ENCODE measurements around the gene EIF2AK3. TPM values are rescaled to one million over a fixed set of nuclear protein-coding genes. Genes with fewer than 3 reads are reported as not detected.

The EIF2AK3 gene
- total RNA-seq, 2 donors from 2014 or later, result 18.4 to 23.7 TPM

DNA sequence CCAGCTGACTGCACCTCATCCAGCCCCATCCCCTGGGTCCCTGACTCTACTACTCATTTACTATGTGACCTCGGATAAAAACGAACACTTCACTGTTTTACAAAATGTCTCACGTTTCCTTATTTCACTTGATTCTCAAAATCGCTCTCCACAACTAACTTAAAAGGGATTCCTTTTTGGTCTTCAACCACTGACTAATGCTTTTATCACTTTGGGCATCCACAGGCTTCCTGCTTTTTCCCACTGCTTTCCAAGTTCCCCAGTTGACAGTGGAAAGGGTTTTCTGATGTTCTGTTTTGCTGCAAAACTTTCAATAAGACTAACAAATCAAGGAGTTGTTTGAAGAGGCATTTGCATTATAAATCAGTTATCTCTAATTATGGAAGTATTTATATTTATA is 24.1 kb downstream of the EIF2AK3 start:
- intact Hi-C loops (cut with DNase I), result no loop called here
- no peak for DNase-seq (ENCODE audit: low spot score)

DNA sequence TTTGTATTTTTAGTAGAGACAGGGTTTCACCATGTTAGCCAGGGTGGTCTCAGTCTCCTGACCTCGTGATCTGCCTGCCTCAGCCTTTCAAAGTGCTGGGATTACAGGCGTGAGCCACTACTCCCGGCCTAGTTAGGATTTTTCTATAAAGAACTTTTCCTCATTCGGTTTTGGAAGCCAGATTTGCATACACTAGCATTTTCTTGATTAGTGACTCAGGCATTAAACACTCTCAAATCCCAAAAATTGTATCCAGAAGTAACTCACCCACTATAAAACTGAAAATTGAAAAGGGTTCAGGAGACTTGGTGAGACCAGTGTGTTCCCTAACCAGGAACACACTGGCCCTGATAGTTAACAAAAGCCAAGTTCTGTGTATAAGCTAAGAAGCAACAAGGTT is 25.2 kb downstream of the EIF2AK3 start:
- intact Hi-C loops (cut with DNase I), result no loop called here
- no peak for DNase-seq (ENCODE audit: low spot score)

DNA sequence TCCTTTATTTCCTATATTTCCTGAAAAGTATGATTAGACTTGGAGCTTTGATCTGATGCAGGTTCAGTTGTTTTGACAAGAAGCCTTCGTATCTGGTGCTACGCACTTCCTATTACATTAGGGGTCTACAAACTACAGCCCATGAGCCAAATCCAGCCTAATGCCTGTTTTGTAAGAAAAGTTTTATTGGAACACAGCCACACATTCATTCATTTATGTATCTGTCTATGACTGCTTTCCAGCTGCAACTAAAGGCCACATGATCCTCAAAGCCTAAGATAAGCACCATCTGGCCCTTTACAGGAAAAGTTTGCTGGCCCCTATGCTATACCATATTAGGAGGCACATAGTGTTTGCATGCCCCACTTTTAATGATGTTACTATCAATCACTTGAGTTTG is 26.0 kb downstream of the EIF2AK3 start:
- intact Hi-C loops (cut with DNase I), result no loop called here
- no peak for DNase-seq (ENCODE audit: low spot score)

DNA sequence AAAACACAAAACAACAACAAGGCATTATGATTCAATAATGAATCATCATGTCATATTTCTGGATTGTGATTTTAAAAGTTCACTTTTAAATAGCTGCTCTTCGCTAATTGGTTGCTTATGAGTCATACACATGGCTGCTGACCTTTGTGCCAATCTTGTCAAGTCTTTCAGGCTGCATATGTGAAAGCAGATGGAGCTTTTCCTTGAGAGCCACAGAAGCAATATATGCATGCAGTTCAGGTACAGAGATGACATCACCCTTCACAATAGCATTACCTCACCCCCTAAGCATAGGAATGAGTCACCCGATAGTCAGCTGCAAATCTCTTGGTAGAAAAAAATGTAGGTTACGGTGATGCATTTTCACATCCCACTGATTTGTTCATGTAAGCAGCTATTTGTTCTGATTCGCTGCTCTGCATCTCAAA is 27.2 kb downstream of the EIF2AK3 start:
- DNase-seq (ENCODE audit: low spot score), result no peak
- intact Hi-C loops (cut with DNase I), result no loop called here

DNA sequence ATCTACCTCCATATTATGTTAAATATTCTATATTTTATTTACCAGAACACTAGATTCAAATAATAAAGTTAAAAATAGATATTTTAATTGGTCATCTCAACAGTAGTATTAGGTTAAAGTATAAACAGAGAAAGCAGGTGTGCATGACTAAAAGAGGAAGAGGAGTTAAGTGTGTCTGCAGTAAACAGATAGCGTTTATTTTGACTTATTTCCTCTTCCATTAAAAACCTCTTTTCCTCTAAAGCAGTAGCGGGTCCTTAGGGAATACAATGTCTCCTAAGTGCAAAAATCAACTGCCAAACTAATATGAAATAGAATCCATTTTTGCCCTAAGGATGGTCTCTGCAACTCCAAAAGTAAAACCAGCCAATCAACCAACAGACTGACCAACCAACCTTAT is 27.7 kb downstream of the EIF2AK3 start:
- no peak for DNase-seq (ENCODE audit: low spot score)
- intact Hi-C loops (cut with DNase I), result no loop called here

DNA sequence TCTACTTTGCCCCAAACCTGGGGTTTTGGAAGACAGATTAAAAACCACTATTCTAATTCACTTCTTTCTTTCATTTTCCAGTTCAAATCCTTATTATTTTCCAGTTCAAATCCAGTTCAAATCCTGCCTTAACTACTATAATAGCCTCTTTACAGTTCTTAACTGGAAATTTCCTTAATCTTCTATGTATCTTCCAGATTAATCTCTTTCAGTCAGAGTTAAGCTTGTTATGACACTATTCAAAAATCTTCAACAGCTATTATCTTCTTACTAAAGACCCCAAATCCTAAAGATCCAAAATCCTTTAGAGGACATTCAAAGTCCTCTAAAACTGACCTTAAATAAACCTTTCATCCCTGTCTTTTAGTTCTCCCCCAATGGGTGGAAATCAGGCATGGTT is 30.1 kb downstream of the EIF2AK3 start:
- DNase-seq (ENCODE audit: low spot score), result no peak
- intact Hi-C loops (cut with DNase I), result no loop called here

DNA sequence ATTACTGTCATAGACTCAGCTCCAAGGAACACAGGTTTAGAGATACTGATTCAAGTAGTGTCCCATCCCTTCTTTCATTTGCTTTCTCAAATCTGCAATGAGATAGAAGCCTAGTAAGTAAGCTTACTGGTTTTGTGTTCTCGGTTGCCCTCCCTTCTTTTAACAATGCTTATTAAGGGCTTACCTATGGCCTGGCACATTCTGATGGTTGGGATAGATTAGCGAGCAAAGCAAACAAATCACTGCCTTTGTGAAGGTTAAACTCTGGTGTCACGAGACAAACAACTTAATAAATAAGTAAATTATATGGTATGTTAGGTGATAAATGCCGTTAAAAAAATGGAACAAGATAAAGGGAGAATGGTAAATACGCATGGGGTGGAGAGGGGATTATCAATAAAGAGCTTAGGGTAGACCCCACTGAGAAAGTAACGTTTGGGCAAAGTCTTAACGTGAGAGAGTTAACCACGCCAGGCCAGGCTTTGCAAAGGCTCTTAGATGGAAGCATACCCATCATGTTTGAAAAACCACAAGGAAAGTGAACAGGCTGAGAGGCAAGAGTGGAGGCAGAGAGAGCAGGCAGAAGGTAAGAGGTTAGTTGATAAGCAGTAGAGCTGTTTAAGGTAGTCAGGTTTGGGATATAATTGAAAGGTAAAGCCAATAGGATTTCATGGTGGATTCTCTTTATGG is 31.0 kb downstream of the EIF2AK3 start:
- no peak for DNase-seq (ENCODE audit: low spot score)
- intact Hi-C loops (cut with DNase I), result no loop called here

DNA sequence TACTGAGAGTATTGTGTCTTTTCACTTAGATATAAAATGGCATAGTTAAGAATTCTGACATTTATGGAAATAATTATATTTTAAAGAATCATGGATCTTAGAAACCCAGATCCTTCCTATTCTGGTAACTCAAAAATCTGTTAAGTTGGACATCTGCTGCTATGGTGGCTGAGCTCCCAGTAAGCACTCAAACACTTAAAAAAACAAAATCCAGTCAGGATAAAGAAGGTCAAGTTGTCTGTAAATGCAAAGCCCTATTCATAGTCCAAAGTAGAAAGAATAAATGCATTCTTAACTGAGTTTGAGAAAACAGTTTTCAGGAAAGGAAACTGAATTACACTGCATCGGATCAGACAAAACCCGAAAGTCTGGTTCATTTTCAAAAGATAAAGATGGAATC is 35.6 kb downstream of the EIF2AK3 start:
- intact Hi-C loops (cut with DNase I), result loop anchor here (2.0 to 5.0 kb wide), 2 partner anchors 79 to 81 kb away; no protein-coding TSS in a partner anchor
- no peak for DNase-seq (ENCODE audit: low spot score)

DNA sequence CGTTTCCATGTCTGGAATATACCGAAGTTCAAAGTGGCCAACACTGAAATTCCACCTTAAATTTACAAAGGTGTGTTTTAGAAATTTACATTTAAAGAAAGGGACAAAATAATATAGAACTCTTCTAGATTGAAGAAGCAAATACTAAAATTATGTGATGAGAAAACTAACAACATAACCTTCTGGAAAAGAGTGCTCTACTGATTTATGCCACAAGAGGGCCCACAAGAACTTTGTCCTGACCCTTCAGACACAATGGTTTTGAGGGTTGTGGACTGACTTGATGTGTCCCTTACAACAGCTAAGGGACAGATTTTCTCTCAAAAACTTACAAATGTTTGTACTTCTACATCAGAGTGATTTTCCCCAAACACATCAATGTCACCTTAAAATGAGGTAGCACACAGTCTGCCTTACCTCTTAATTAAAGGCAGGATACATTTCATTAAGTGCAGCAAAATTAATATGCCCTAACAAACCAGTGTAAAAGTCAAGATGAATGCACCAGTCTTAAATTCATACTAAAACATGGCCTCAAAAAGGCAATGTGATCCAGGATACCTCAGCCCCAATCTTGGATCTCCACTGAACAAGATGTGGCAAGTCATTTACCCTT is 36.2 kb downstream of the EIF2AK3 start:
- intact Hi-C loops (cut with DNase I), result loop anchor here (2.0 to 5.0 kb wide), 2 partner anchors 80 to 81 kb away; no protein-coding TSS in a partner anchor
- DNase-seq (ENCODE audit: low spot score), result no peak

DNA sequence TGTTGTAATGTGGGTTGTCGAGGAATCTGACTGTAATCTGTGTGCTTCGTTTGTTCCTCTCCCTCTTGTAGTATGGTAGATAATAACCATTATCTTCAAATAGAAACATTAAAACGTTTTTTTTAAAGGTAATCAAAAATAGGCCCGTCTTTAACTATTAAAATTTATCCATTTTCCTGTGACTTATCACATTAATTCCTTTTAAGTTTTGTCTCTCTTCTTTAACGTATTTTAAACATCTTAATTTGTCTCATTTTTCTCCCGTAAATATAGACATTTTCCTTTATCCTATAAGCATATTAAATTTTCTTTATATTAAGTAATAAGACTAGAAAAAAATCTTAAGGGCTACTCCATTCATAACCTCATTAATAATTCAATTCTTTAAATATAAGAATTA is 41.3 kb downstream of the EIF2AK3 start:
- DNase-seq (ENCODE audit: low spot score), result no peak
- intact Hi-C loops (cut with DNase I), result no loop called here

DNA sequence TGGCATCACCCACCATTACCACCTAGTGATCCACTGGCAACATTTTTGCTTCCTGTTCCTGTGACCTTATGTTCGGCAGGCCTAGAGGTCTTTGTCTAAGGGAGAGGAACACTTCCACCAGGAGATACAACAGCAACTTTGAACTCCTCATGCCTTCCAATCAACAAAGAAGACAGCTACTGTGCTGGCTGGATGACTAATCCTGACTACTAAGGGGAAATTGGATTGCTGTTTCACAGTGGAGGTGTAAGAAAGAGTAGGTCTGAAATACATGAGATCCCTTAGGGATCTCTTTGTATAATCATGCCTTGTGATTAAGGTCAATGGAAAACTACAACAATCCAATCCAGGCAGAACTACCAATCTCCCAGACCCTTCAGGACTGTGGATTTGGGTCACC is 45.2 kb downstream of the EIF2AK3 start:
- no peak for DNase-seq (ENCODE audit: low spot score)
- intact Hi-C loops (cut with DNase I), result loop anchor here in 1 of 2 donors (5.0 kb wide), 1 partner anchor 155 kb away; no protein-coding TSS in a partner anchor

DNA sequence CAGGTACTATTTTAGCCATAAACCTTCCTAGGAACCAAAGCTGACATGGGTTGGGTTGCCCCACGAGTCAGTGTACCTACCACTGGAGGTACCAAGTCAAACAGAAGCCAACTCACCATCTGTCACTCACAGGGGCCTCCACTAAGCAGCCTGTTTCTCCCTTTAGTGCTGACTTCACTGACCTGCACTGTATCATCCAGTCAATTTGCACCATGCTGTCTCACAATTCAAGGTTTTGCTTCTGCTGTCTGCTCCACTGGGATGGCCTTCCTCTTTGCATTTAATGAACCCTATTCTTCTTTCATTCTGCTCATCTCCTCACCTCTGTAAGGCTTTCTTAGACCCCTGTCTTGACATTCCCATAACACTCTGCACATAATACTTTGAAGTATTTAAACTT is 47.2 kb downstream of the EIF2AK3 start:
- DNase-seq (ENCODE audit: low spot score), result no peak
- intact Hi-C loops (cut with DNase I), result loop anchor here in 1 of 2 donors (5.0 kb wide), 1 partner anchor 153 kb away; no protein-coding TSS in a partner anchor

DNA sequence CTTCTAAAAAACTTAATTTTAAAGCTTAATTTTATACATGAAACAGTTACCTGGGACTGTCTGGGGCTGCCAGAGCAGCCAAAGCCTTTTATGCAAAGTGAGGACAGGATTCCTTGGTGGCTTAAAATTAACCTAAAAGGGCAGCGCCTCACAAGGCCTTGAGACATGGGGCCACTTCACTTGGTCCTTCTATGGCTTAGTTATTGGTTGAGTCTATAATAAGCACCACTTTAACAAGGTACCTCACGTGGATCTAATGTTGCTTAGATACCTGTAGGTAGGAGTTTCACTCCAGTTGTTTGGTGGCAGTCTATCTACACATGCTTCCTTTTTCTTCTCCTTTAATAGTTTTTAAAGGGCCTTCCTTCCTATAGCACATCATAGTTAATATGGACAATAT is 51.6 kb downstream of the EIF2AK3 start:
- intact Hi-C loops (cut with DNase I), result no loop called here
- DNase-seq (ENCODE audit: low spot score), result no peak

DNA sequence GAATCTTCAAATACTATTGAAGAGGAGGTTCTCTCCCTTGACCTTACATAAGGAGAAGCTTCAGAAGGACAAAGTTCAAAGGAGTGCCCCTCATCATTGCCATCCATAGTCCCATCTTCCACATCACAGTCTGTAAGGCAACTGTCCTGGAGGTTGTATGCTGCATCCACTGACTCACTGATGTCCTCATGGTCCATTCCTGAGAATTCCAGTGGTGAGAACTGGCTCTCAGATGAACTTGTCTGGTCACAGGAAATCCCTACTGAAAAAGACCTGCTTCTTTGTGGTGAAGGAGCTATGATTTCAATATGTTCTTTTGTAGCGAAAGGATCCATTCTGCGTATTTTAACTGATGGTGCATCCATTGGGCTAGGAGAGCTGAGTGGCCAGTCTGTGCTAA is 52.2 kb downstream of the EIF2AK3 start:
- intact Hi-C loops (cut with DNase I), result no loop called here
- no peak for DNase-seq (ENCODE audit: low spot score)

DNA sequence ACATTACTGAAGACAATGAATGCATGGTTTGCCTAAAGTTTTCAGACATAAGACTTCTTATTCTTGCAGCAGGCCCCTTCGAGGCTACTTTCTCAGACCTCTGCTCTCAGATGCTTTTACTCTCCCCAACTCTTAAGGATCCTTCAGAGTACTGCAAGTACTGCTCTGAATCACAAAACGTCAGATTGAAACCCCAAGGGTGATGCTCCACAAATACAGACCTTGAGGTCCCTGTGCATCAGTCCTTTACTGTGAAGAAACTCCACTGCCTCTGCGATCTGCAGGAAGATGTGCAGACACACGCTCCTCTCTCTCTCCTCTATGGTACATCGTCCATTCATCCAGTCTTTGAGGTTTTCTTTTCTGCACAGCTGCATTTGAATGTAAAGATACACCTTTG is 52.8 kb downstream of the EIF2AK3 start:
- DNase-seq (ENCODE audit: low spot score), result no peak
- intact Hi-C loops (cut with DNase I), result no loop called here

DNA sequence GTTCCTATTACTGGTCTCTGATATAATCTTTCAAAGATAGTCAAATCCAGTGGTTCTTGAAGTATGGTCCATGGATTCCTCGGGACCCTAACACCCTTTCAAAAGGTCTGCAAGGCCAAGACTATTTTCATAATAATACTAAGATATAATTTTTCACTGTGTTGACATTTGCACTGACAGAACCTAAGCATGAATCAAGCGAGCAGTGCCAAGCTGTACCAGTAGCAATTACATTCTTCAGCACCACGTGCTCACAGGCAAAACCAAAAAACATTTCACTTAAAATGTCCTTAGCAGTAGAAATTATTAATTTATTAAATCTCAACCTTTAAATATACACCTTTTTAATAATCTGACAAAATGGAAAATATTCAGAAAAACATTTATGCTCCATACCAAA is 59.1 kb downstream of the EIF2AK3 start:
- intact Hi-C loops (cut with DNase I), result no loop called here
- no peak for DNase-seq (ENCODE audit: low spot score)

DNA sequence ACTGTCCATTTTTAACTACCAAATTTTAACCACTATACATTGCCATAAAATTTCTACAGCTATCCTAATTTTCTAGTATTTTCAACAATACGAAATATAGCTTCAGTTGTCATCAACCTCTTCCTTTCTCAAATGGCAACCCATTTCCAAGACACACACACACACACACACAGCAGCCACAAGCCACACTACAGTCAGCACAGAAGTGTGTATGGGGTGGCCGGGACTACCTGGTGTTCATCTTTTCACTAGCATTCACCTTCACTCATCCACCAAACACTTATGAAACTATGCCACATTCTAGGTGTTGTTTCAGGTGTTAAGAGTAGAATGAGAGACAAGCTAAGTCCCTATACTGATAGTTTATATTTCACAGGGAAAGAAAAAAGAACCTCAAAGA is 62.9 kb downstream of the EIF2AK3 start:
- no peak for DNase-seq (ENCODE audit: low spot score)
- intact Hi-C loops (cut with DNase I), result no loop called here

DNA sequence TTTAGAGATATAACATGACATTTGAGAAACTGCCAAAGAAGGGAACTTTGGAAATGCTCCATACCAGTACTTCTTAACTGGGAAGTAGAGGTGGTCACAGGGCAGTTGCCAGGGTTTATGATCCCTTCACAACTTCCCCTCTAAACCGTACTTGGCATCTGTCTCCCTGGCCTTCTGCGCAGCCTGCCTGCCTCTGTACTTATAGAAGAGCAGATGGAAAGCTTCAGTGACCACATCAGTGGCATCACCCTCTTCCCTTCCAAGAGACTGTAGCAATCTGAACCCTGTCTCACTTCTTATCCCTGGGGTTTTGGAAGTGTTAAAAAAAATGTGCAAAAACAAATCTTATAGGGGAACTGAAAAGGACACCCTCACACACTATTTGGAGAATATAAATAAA is 64.1 kb downstream of the EIF2AK3 start:
- intact Hi-C loops (cut with DNase I), result no loop called here
- no peak for DNase-seq (ENCODE audit: low spot score)

DNA sequence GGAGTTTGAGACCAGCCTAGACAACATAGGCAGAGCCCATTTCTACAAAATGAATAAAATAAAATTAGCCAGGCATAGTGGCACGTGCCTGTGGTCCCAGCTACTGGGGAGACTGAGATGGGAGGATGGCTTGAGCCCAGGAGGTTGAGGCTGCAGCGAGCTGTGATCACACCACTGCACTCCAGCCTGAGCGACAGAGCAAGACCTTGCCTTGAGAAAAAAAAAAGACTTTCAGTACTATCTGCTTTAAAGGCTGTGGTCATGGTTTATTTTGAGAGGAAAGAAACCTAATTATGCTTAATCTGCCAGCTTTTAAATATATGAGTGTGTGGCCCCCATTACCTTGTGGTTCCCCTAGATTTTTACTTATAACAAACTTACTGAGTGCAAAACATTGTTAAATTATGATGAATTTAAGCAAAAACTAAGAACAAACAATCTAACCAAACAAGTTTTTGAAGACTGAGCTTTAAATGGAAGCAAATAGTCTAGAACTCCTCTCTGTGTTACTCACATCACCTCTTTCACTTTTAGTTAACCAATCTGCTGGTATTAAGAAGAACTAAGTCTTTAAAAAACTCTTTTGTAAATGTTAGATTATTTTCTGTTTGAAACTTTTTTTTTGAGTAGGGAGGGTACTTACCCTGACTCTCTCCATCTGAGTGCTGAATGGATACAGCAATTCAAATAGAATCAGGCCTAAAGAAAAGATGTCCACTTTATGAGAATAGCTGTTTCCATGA is 65.4 kb downstream of the EIF2AK3 start:
- intact Hi-C loops (cut with DNase I), result no loop called here
- no peak for DNase-seq (ENCODE audit: low spot score)

DNA sequence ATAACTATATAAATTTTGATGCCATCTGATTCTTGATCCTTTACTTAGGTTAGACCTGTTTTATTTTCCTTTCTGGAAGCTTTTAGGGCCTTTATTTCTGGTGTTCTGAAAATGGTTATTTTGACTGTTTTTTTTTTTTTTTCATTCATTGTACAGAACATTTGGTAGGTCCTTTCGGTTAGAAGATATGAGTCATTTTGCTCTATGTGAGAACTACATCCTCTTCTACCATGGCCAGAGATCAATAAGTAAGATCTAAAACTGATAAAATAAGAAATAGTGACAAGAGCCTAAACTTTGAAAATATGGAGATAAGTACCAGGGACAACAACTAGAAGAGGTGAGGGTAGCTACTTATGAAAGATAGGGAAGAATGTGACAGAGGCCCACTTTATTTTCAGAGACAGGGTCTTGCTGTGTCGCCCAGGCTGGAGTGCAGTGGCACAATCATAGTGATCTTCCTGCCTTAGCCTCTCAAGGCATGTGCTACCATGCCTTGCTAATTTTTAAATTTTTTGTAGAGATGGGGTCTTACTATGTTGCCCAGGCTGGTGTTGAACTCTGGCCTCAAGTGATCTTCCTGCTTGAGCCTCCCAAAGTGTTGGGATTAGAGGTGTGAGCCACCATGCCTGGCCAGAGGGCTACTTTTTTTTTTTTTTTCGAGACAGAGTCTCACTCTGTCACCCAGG is 66.5 kb downstream of the EIF2AK3 start:
- DNase-seq (ENCODE audit: low spot score), result no peak
- intact Hi-C loops (cut with DNase I), result no loop called here

Measured in posterior vena cava (tissue), 2 donors.